Motor neuron (in vitro differentiated cells): ENCODE results near the gene ATPAF2. TPM values are rescaled to one million over a fixed set of nuclear protein-coding genes. Genes with fewer than 3 reads are reported as not detected.

Experiments
- ATAC-seq, 8 experiments: fragments of 200-7000 bp; cut with Tn5 transposase; replicated peaks in 6 of 8; 2 replicates each; pipeline ENCODE4 v1.8.0; 2021; ENCODE audit warnings: mild to moderate bottlenecking in 8 of 8, moderate library complexity in 8 of 8
- H3K27ac ChIP-seq, 2 donors: fragments of 250-450 bp; sonication (Bioruptor Pico); 2 replicates each; pipeline ENCODE4 v1.9.0; 2021; ENCODE audit warnings: antibody characterized with exemption in 2 of 2, mild to moderate bottlenecking in 2 of 2, moderate library complexity in 1 of 2
- H3K4me1 ChIP-seq, 2 donors: fragments of 250-450 bp; sonication (Bioruptor Pico); replicated peaks in 1 of 2; 2 replicates each; pipeline ENCODE4 v1.6.1; 2021; ENCODE audit warnings: antibody characterized with exemption in 2 of 2, mild to moderate bottlenecking in 2 of 2, moderate library complexity in 1 of 2
- H3K4me3 ChIP-seq, 5 donors: fragments of 250-450 bp; sonication (Bioruptor Pico); 2 replicates each; pipeline ENCODE4 v1.9.0; 2021; ENCODE audit warnings: antibody characterized with exemption in 5 of 5, mild to moderate bottlenecking in 5 of 5, moderate library complexity in 4 of 5
- WGBS, 10 experiments: fragments of 450-650 bp; shearing (Covaris generic); methylation state at CpG; one replicate each; pipeline ENCODE4 v1.0.0; 2022; 5-methylcytosine and 5-hydroxymethylcytosine counted together
- in situ Hi-C, 9 experiments: fragments of 400-800 bp; cut with MboI; loops; one replicate each; pipeline ENCODE4 v1.15.0; 2021; ENCODE audit warnings: low sequenced_read_pairs in 9 of 9, low pct_unique_long_range_greater_than_20kb in 2 of 9; ENCODE audit not compliant: unreplicated experiment in 9 of 9
- total RNA-seq, 8 experiments: library from RNA; unstranded; fragments of 300-600 nt; gene quantifications; 2 replicates each; pipeline versions ENCODE4 v1.2.3 to v1.2.4, GENCODE V29; 2022

Gene ATPAF2
- total RNA-seq, 8 experiments from 2014 or later, result 12.7 to 38.9 (median 23.2) TPM

- no peak for ATAC-seq
- WGBS, 10 experiments, result 75 to 100% (median 91%) methylated on average over 1 to 3 of the region's 5 CpGs; no CpG with 5 or more reads in 2 of the 10 experiments
- Histone ChIP-seq H3K27ac (no peak overlapping the region), H3K4me1 (no peaks in the 10 kb centered on the region), H3K4me3 (no peak overlapping the region)
- in situ Hi-C loops, result no loop called here
Measured at GRCh38 chr17:18059283-18059682, 20.3 kb upstream of the ATPAF2 start.

DNA sequence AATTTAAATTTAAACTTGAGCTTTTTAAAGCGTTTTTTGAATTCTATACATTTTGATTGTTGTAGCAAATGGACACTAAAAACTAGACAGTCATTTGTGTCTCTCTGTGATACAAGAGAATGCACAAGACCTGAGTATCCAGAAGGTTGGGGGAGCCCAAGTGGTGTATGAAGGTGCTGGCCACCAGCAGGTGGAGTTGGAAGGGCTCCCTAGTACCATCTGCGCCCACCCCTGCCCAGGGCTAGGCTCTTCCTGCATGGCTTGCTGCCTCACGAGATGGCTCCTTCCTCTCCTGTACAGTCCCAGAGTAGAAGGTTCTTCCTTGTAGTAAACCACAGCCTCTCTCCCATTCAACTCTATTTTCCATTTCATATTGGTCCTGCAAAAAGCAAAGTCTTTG lies 17.2 kb upstream of the ATPAF2 start:
- H3K27ac ChIP-seq, result no peak overlapping the region
- no peak for ATAC-seq
- in situ Hi-C loops, result no loop called here
- no peak overlapping the region for H3K4me3 ChIP-seq
- H3K4me1 ChIP-seq, result no peaks in the 10 kb centered on the region
- 70 to 100% (median 100%) methylated on average over 1 to 3 of the region's 3 CpGs; no CpG with 5 or more reads in 1 of the 10 experiments for WGBS, 10 experiments

DNA sequence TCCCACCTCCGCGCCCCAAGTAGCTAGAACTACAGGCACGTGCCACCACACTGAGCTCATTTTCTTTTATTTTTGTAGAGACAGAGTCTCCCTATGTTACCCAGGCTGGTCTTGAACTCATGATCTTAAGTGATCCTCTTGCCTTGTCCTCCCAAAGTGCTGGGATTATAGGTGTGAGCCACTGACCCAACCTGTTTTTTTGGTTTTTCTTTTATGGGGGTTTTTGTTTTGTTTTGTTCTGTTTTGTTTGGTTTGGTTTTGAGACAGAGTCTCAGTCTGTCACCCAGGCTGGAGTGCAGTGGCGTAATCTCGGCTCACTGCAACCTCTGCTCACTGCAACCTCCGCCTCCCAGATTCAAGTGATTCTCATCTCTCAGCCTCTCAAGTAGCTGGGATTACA lies 16.6 kb upstream of the ATPAF2 start:
- H3K27ac ChIP-seq, result no peak overlapping the region
- no peaks in the 10 kb centered on the region for H3K4me1 ChIP-seq
- no peak for ATAC-seq
- WGBS, 10 experiments, result 97 to 100% (median 100%) methylated on average over 1 to 6 of the region's 6 CpGs; no CpG with 5 or more reads in 2 of the 10 experiments
- in situ Hi-C loops, result no loop called here
- no peak overlapping the region for H3K4me3 ChIP-seq

DNA sequence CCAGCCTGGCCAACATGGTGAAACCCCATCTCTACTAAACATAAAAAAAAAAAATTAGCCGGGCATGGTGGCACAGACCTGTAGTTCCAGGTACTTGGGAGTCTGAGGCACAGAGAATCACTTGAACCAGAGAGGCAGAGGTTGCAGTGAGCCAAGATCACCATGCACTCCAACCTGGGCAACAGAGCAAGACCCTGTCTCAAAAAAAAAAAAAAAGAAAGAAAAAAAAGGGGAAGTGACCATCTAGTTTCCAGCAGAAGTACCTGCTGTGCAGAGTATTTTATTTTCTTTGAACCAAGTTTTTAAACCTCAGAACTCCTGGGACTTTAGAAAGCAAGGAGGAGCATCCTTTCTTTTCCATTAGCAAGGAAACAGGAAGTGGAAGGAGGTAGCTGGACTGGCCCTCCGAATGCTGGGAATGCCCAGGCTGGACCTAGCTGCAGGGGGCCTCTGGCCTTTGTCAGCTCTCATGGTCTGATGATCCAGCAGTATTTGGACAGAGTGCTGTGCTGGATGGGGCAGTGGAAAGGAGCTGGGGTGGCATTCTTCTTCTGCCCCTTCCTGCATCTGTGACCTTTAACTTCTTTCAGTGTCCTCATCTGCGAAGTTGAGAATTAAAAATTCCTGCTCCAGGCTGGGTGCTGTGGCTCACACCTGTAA lies 6.9 kb upstream of the ATPAF2 start:
- Histone ChIP-seq H3K4me1 (peaks cover 2 to 3% of the 10 kb centered on the region in 2 donors), H3K4me3 (no peak overlapping the region), H3K27ac (no peak overlapping the region)
- WGBS, 10 experiments, result 75 to 100% (median 100%) methylated on average over 1 to 2 of the region's 3 CpGs; no CpG with 5 or more reads in 1 of the 10 experiments
- in situ Hi-C loops, result loop anchor here in 5 of 9 experiments (25.0 kb wide), 3 partner anchors 159 to 684 kb away; partner anchors contain the start of gene RAI1 (in 4 of the 5)
- no peak for ATAC-seq

DNA sequence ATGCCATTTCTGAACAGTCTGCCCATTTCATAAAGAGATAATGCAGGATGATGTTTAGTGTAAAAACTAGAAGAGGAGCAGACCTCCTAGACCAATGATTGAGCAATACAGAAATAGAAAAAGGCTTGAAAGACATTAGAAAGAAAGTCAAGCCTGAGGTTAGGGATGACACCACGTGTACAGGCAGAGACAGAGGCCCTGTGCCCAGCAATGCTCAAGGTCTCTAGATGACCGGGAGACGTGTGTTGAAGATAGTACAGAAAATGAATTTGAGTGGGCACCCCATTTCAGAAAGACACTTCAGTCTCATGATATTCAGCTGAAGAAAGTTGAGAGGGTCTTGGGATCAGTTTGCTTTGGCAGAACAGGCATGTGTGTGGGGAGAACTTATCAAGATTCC lies 5.6 kb upstream of the ATPAF2 start:
- Histone ChIP-seq H3K27ac (no peak overlapping the region), H3K4me1 (peaks cover 8 to 10% of the 10 kb centered on the region in 2 donors), H3K4me3 (no peak overlapping the region)
- WGBS, 10 experiments, result 75 to 100% (median 86%) methylated on average over 1 to 3 of the region's 3 CpGs; no CpG with 5 or more reads in 7 of the 10 experiments
- no peak for ATAC-seq
- in situ Hi-C loops, result loop anchor here in 5 of 9 experiments (25.0 kb wide), 3 partner anchors 157 to 682 kb away; partner anchors contain the start of gene RAI1 (in 4 of the 5)

- Histone ChIP-seq H3K4me1 (peaks cover 8 to 10% of the 10 kb centered on the region in 2 donors), H3K27ac (no peak overlapping the region), H3K4me3 (no peak overlapping the region)
- in situ Hi-C loops, result loop anchor here in 5 of 9 experiments (25.0 kb wide), 3 partner anchors 156 to 681 kb away; partner anchors contain the start of gene RAI1 (in 4 of the 5)
- no peak for ATAC-seq
- WGBS, 10 experiments, result 30 to 100% (median 93%) methylated on average over 1 of the region's 1 CpG; no CpG with 5 or more reads in 4 of the 10 experiments
Measured at GRCh38 chr17:18043491-18043890, 4.5 kb upstream of the ATPAF2 start.

GRCh38 chr17:18042983-18043382 lies 4.0 kb upstream of the ATPAF2 start:
- WGBS, 10 experiments, result 60 to 97% (median 87%) methylated on average over 2 to 5 of the region's 8 CpGs; no CpG with 5 or more reads in 1 of the 10 experiments
- Histone ChIP-seq H3K4me1 (peaks cover 11 to 12% of the 10 kb centered on the region in 2 donors), H3K27ac (no peak overlapping the region), H3K4me3 (no peak overlapping the region)
- in situ Hi-C loops, result loop anchor here in 5 of 9 experiments (25.0 kb wide), 3 partner anchors 156 to 681 kb away; partner anchors contain the start of gene RAI1 (in 4 of the 5)
- ATAC-seq, result no peak

DNA sequence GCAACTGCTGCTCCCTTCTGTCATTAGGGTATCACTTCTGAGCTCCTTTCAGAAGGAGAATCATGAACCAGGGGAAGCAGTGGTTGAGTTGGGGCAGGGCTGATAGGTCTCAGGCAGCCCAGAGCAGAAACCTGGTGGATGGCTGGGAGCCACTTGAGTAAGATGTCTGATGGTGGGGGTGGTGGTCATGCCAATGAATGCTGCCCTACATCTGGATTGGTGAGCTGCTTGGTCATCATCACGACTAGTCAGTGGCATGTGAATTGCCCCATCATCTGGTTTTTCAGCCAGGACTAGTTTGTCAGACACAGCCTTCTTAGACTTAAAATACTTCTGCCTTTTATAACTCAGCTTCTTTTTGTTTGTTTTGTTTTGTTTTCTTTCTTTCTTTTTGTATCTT lies 2.8 kb upstream of the ATPAF2 start:
- peaks cover 13 to 16% of the 10 kb centered on the region in 2 donors for H3K4me1 ChIP-seq
- WGBS, 10 experiments, result 10 to 86% (median 57%) methylated on average over 1 of the region's 1 CpG; no CpG with 5 or more reads in 3 of the 10 experiments
- no peak for ATAC-seq
- H3K4me3 ChIP-seq, result no peak overlapping the region
- in situ Hi-C loops, result loop anchor here in 5 of 9 experiments (25.0 kb wide), 3 partner anchors 154 to 679 kb away; partner anchors contain the start of gene RAI1 (in 4 of the 5)
- H3K27ac ChIP-seq, result no peak overlapping the region

DNA sequence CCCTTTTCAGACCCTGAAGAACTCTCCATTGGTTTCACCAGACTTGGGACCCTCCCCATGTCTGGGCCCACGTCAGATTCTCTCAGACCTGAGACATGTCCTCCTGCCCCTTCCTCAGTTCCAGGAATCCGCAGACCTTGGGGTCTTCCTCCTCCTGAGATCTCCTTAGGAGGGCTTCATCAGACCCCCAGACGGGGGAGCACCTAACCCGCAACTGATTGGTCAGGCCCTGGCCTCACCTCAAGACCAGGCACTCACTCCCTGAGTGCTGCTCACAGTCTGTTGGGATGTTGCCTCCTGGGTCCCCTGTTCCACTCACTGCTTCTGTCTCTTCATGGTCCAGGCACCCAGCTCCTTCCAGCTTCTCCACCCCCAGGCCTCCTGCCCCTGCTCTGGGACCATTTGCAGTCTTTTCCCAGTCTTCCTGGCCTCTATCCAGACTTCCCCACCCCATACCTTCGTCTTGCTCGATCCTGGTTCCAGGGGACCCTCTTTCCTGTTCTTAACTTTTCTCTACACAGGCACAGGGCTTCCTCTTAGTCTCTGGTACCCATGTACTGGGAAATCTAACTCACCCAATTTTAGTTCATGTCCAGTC lies 1.4 kb upstream of the ATPAF2 start:
- WGBS, 10 experiments, result 5 to 83% (median 47%) methylated on average over 2 to 3 of the region's 6 CpGs; no CpG with 5 or more reads in 5 of the 10 experiments
- H3K4me1 ChIP-seq, result peaks cover 13 to 16% of the 10 kb centered on the region in 2 donors
- H3K27ac ChIP-seq, result no peak overlapping the region
- H3K4me3 ChIP-seq, result peak overlapping the region; percentile 52 to 82 (median 57)
- ATAC-seq, result no peak
- in situ Hi-C loops, result loop anchor here in 5 of 9 experiments (25.0 kb wide), 3 partner anchors 153 to 678 kb away; partner anchors contain the start of gene RAI1 (in 4 of the 5)

- H3K4me3 ChIP-seq, result peak overlapping the region; percentile 52 to 82 (median 57)
- peak in 6 of 8 experiments; percentile 3 to 57 (median 22) for ATAC-seq
- 0% methylated on average over 2 to 5 of the region's 81 CpGs; no CpG with 5 or more reads in 7 of the 10 experiments for WGBS, 10 experiments
- in situ Hi-C loops, result loop anchor here in 6 of 9 experiments (10.0 to 25.0 kb wide), 4 partner anchors 145 to 677 kb away; partner anchors contain the start of gene RAI1 (in 4 of the 6)
- peak overlapping the region; percentile 28 to 65 for H3K27ac ChIP-seq
- peaks cover 13 to 16% of the 10 kb centered on the region in 2 donors for H3K4me1 ChIP-seq
Measured at GRCh38 chr17:18039535-18040260, 730 bp upstream of the ATPAF2 start.

- Histone ChIP-seq H3K4me1 (peaks cover 13 to 16% of the 10 kb centered on the region in 2 donors), H3K27ac (peak overlapping the region in 1 of 2 donors; percentile 44), H3K4me3 (peak overlapping the region; percentile 52 to 82 (median 57))
- in situ Hi-C loops, result loop anchor here in 6 of 9 experiments (10.0 to 25.0 kb wide), 4 partner anchors 143 to 676 kb away; partner anchors contain the start of gene RAI1 (in 4 of the 6)
- ATAC-seq, result peak in 1 of 8 experiments; percentile 1
- WGBS, 10 experiments, result 0 to 25% (median 15%) methylated on average over 1 to 9 of the region's 13 CpGs; no CpG with 5 or more reads in 4 of the 10 experiments
Measured at GRCh38 chr17:18038149-18038850, 668 bp downstream of the ATPAF2 start.

- H3K4me3 ChIP-seq, result no peak overlapping the region
- WGBS, 10 experiments, result 68 to 100% (median 90%) methylated on average over 1 to 6 of the region's 6 CpGs; no CpG with 5 or more reads in 1 of the 10 experiments
- in situ Hi-C loops, result loop anchor here in 6 of 9 experiments (10.0 to 25.0 kb wide), 4 partner anchors 143 to 675 kb away; partner anchors contain the start of gene RAI1 (in 4 of the 6)
- peaks cover 13 to 16% of the 10 kb centered on the region in 2 donors for H3K4me1 ChIP-seq
- no peak overlapping the region for H3K27ac ChIP-seq
- ATAC-seq, result no peak
Measured at GRCh38 chr17:18037486-18037885, 1.5 kb downstream of the ATPAF2 start.
